ENCODE results near the gene GDF2.

DNA sequence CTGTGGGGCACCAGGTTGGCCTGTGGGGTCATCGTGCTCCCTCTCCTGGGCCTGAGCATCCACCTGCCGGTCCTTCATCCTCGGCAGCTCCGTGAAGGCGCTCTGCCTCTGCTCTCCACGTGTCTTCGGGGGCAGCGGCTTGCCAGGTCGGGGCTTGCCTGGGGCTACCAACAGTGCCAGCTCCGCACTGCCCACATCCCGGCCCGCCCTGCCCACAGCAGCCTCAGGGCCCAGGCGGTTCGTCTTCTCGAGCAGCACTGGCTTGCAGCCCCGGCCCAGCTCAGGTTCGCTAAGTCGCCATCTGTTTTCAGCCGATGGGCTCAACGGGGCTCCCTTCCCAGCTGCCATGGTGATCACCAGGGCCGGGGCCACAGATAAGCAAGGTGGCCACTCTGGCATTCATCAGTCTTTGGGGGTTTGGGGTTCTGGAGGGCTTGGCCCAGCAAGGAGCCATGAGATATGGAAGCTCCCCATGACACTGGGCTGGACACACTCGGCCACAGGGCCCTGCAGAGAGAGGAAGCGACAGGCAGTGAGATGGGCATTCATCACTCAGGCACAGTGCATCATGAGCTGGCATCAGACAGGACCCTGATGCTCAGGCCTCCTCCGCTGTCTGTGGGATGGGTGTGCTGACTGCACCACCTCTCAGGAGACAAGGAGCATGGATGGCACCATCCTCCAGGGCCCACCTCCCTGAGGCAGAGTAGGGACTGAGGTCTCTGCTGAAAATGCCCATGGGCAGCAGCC is 46.4 kb downstream of the GDF2 start:
- TF ChIP-seq, protein P1, sequence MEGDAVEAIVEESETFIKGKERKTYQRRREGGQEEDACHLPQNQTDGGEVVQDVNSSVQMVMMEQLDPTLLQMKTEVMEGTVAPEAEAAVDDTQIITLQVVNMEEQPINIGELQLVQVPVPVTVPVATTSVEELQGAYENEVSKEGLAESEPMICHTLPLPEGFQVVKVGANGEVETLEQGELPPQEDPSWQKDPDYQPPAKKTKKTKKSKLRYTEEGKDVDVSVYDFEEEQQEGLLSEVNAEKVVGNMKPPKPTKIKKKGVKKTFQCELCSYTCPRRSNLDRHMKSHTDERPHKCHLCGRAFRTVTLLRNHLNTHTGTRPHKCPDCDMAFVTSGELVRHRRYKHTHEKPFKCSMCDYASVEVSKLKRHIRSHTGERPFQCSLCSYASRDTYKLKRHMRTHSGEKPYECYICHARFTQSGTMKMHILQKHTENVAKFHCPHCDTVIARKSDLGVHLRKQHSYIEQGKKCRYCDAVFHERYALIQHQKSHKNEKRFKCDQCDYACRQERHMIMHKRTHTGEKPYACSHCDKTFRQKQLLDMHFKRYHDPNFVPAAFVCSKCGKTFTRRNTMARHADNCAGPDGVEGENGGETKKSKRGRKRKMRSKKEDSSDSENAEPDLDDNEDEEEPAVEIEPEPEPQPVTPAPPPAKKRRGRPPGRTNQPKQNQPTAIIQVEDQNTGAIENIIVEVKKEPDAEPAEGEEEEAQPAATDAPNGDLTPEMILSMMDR (IDR thresholded peaks at IDR 0.05): no peak
- TF ChIP-seq POLR2A (IDR thresholded peaks at IDR 0.05): no peak
- TF ChIP-seq EP300 (IDR thresholded peaks at IDR 0.05): no peak

Data from tibial nerve (tissue), 4 donors.